HG03575 (cell line): ENCODE measurements around the gene BLNK.
"Not testable (repeated sequence)": the region's sequence is repeated elsewhere in the genome, so short reads cannot be mapped to it uniquely, and the experiment has no call there.

Source experiments
- ATAC-seq: cut with Tn5 transposase; IDR thresholded peaks from one replicate; pipeline ENCODE4 v1.9.1; 2021; ENCODE audit not compliant: unreplicated experiment, insufficient number of reproducible peaks, low FRiP score; ENCODE audit errors: extremely low read depth

The BLNK gene

DNA sequence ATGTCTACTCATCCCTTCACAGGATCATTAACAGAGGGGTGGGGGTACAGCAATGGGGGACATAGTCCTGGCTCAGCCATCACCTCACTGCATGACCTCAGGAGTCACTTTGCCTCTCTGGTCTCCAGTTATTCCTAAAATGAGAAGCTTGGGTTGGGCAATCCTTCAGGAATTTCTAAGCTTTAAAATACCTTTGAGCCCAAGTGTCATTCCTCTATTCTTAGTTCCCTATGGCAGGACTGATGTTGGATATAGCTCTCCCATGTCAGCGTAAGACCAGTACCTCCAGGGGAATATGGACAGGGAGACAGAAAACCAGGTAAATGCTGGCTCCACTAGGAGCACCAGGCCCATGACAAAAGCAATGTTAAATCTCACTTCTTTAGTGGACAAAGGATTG is 34.5 kb downstream of the BLNK start:
- ATAC-seq: no peak

DNA sequence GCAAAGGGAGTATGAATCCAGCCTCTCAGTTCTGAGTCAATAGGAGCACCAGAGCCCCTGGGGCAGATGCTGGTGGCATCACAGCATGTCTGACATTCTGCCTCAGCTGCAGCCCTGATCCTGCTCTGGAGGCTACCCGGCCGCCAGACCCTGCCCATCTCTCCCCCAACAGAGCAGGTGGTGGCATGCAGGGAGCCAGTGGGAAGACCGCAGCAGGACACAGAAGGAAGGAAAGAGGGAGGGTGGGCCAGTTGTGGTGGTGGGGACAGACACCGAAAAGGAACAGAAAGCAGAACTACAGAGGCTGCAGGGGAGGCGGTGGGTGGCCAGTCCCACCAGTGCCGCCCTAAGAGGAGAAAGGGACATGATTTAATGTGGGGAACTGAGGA is 35.3 kb downstream of the BLNK start:
- no peak for ATAC-seq

DNA sequence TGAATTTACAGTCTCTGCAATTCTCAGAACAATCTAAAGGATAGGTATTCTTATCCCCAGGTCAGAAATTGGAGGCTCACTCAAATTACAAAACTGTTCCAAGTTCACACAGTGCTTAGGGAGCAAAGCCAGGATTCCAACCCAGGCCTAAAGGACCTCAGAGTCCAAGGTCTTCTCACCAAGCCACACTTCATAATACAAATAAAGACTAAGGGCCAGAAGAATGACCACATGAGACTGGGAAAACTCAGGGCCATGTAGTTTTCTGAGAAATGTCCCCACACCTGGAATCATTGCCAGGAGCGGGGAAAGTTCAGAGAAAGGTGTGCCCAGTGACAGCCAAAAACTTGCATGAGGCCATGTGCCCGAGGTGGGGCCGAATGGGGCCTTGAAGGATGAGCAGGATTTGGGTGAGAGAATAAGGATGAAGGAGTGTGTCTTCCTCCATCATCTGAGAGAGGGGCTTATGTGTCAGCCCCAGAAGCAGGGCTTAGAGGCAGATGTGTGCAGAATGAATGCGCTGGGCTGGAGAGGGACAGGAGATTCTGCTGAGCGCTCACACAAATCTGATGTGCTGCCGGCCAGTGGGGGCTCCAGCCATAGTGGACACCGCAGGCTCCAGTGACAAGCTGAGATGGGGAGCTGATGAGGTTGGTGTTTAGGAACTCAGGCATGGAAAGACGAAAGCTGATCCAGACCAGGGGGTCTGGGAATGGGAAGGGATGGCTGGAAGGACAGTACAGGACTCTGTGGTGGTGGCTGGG is 35.9 kb downstream of the BLNK start:
- ATAC-seq: no peak

- no peak for ATAC-seq
Measured at GRCh38 chr10:96233959-96234358, 37.4 kb downstream of the BLNK start.

GRCh38 chr10:96230527-96230926 is 40.8 kb downstream of the BLNK start:
- no peak for ATAC-seq

- ATAC-seq: no peak
Measured at GRCh38 chr10:96229568-96230030, 41.8 kb downstream of the BLNK start.

- ATAC-seq: no peak
Measured at GRCh38 chr10:96228408-96228994, 42.9 kb downstream of the BLNK start.

- ATAC-seq: no peak
Measured at GRCh38 chr10:96227206-96227605, 44.2 kb downstream of the BLNK start.

- no peak for ATAC-seq
Measured at GRCh38 chr10:96225119-96225518, 46.2 kb downstream of the BLNK start.

- ATAC-seq: no peak
Measured at GRCh38 chr10:96222908-96223307, 48.5 kb downstream of the BLNK start.

- no peak for ATAC-seq
Measured at GRCh38 chr10:96222441-96222840, 48.9 kb downstream of the BLNK start.

- ATAC-seq: no peak
Measured at GRCh38 chr10:96218826-96219225, 52.5 kb downstream of the BLNK start.

DNA sequence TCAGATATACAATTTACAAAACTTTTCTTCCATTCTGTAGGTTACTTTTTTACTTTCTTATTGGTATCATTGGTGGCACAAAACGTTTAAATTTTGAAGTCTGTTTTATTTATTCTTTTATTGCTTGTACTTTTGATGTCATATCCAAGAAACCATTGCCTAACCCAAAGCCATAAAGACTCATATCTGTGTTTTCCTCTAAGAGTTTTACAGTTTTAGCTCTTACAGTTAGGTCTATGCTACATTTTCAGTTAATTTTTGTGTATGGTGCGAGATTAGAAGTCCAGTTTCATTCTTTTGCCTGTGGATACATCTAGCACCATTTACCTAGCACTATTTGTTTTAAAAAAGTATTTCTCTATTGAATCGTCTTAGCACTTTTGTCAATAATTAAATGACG is 53.7 kb downstream of the BLNK start:
- no peak for ATAC-seq

DNA sequence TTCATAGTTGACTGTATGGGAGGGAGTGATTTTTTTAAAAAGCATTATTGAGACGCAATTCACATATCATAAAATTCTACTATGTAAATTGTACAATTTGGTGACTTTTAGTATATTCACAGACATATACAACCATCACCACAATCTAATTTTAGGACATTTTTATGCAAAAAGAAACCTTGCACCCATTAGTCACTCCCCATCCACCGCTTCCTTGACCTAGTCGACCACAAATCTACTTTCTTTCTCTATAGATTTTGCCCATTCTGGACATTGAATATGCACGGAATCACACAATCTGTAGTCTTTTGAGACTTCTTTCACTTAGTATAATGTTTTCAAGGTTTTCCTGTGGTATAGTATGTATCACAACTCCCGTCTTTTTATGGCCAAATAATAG is 54.6 kb downstream of the BLNK start:
- ATAC-seq: no peak

DNA sequence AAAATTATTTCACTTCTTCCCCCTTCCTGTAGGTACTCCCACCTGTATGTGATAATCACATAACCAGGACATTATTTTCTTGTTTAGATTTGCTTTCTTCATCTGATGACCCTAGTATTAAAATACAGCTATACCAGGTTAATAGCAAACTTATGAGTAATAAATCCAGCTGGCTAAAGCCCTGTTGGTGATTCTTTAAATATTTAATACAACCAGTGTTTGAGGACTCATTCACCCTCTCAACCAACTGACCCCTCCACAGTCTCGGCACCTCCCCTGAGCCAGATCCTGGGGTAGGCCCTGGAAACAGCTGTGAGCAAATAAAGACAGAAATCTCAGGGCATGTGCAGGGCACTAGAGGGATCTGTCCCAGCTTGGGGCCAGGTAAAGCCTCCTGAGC is 58.5 kb downstream of the BLNK start:
- ATAC-seq: no peak

- no peak for ATAC-seq
Measured at GRCh38 chr10:96211764-96212163, 59.6 kb downstream of the BLNK start.

DNA sequence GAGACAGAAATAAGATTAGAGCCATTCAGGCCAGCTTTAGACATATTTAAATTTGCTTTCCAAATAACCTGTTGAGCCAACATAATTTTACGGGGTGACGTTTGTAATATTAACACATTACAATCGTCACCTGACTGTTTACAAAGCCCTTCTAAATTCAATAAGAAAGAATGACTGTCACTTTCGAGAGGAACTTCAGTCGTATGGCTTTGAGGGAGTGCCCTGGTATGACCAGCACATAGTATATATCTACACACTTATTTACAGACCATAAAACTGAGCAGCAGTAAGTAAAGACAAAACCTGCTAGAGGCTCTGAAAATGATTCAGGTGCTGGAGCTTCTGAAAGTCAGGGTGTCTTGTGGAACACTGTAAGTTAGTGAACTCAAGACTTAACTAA is 62.4 kb downstream of the BLNK start:
- no peak for ATAC-seq

- no peak for ATAC-seq
Measured at GRCh38 chr10:96208271-96208670, 63.1 kb downstream of the BLNK start.

GRCh38 chr10:96205580-96205979 is 65.8 kb downstream of the BLNK start:
- no peak for ATAC-seq

DNA sequence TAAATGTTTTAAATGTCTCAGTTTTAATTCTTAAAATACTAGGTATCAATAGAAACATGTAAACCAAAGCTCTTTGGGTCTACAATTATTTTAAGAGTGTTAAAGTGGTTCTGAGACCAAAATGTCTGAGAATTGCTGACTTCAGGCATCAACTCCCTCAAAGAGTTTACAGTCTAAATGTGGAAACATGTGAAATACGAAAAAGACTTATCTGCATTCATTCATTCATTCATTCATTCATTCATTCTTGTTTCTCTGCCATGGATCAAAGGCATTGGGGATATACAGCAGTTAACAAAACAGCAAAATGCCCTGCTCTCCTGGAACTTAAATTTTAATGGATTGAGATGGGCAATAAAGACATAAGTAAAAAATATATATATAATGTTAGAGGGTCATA is 69.8 kb downstream of the BLNK start:
- no peak for ATAC-seq

- ATAC-seq: not testable (repeated sequence)
Measured at GRCh38 chr10:96189505-96189904, 81.9 kb downstream of the BLNK start.
